COLO668 (cell line): ENCODE results near the gene TMEM131.

Experiments used
- DNase-seq: peaks from one replicate; lab custom pipeline; 2025; ENCODE audit not compliant: unreplicated experiment; lab: John Stamatoyannopoulos, UW

TMEM131 gene

DNA sequence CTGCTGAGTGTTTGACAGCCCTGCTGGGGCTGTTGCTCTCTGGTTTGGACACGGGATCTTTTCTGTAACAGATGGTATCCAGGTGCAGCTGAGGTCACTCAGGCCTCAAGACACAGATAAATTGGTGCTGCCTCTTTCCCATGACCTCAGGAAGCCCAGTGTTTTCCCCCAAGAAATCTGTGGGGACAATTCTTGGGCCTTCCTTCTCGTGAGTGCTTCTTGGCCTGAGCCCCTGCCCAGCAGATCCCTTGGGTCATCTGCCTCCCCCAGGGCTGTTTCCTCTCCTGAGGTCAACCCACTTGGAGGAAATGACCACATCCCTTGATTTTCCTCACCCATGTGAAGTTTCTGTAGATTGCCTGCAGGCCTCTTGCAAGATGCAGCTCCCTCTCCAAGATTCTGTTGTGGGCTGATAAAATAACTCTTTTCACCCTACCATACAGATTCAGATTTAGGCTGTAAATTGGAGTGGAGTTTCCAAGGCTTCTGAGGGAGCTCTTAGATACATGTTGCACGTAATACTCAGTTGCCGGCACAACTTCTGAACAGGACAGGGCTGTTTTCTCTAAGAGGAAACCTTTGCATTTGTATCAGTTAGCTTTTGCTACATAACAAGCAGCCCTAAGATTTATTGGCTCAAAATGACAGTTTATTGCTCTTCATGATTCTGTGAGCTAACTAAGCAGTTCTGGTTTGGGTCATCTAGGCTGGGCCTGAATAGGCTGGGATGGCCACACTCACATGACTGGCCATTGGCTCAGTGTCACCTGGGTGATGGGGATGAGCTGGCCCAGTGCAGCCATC is 269.3 kb downstream of the TMEM131 start:
- DNase-seq, result no peak

DNA sequence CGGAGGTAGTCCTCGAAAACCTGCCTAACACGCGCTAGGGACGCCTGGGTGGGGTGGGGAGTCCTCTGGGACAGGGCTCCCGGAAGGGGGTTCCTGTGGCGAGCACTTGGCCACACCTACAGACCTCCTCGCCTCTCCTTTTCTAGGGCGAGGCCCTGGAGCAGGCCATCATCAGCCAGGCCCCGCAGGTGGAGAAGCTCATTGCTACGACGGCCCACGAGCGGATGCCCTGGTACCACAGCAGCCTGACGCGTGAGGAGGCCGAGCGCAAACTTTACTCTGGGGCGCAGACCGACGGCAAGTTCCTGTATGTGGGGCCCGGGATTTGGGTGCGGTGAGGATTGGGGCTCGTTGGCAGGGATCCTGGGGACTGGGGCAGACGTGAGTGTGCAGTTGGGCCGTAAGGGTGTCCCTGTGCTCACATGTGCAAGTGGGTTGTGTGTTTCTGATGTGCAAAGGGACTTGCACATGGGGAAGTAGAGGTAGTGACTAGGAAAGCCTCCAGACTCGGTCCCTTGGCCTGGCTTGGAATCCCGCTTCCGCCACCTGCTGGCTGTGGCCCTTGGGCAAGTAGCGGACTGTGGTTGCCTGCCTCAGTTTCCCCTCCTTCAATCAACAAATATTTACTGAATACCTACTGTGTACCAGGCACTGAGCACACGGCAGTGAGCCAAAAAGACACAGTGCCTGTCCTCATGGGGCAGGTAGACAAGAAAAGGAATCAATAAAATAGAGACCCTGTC is 270.6 kb downstream of the TMEM131 start:
- no peak for DNase-seq

DNA sequence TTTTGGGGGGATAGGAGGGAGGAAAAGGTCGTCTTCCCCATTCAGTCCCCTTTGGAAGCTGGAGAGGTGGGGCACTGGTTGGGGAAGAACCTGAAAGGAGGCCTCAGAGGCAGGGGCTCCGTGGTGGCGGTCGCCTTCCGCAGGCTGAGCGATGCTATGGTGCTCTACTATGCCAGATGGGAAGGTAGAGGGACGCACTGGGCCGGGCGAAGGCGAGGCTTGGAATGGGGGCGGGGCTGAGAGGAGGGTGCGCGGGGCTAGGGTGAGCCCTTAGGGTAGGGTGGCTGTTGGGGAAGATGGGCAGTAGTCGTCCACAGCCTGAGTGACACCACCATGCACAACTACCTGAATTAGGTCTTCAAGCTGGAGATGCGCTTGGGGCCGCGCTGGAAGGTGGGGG is 271.2 kb downstream of the TMEM131 start:
- no peak for DNase-seq

DNA sequence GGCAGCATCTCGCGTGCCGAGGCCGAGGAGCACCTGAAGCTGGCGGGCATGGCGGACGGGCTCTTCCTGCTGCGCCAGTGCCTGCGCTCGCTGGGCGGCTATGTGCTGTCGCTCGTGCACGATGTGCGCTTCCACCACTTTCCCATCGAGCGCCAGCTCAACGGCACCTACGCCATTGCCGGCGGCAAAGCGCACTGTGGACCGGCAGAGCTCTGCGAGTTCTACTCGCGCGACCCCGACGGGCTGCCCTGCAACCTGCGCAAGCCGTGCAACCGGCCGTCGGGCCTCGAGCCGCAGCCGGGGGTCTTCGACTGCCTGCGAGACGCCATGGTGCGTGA is 271.7 kb downstream of the TMEM131 start:
- no peak for DNase-seq

DNA sequence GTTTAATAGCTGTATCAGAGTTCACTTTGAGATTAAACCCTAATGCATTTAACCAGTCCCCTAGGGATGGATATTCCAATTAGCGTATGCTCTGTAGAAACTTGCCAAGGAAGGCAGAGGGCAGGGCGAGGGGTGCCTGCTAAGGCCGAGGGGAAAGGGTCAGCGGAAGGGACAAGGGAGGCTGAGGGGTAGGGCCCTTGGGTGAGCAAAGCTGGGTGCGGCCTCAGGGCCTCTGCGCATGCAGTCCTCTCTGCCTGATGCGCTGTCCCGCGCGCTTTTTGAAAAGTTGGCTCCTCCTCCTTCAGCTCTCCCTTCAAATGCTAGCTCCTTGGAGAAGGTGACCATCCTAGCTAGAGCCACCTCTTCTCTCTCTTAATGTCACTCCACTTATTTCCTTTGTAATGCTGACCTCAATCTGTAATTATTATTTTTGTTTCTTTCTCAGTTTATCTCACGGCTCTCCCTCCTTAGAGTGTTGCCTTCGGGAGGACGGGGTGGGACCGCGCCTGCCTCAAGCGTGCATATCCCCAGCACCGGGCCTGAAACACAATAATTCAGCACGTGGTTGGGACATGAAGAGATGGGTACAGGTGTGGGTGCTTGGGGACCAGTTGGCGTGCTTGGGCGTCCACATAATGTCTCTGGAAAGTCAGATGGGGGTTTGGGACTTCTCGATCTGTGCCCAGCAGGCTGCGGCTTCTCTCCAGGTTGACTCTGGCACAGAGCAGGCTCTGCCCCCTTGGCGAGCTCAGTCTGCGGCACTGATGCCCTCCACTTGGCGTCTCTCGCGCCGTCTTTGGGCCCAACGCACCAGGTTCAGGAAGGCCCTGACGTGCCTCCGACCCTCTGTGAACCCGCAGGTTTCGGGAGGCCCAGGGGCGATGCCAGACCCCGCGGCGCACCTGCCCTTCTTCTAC is 272.3 kb downstream of the TMEM131 start:
- DNase-seq, result no peak

DNA sequence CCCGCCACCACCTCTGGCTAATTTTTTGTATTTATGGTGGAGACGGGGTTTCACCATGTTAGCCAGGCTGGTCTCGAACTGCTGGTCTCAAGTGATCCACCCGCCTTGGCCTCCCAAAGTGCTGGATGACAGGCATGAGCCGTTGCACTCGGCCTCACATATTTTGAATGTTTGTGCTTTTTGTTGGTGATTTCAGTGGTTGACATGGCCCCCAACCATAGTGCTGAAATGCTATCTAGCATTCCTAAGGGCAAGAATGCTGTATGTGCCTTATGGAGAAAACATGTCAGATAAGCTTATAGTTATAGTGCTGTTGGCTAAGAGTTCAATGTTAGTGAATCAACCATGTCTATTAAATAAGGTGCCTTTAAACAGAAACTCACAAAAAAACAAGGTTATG is 273.5 kb downstream of the TMEM131 start:
- no peak for DNase-seq

DNA sequence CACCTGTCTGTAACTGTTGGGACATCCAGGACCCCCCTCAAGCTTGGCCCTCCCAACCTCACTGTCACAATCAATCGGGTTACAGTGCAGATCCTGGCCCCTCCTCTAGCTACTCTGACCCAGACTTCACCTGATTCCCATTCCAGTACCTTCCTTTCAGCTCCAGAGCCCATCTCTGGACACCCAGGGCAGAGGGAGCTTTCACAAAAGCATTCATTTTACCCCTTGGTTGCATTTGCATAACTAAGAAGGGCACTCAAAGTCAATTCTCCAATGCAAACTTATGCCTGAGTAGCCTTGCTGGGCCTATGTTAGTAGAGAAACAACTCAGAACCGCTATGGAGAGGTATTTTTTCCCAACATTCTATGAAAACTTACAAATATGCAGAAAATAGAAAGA is 275.0 kb downstream of the TMEM131 start:
- DNase-seq, result no peak

DNA sequence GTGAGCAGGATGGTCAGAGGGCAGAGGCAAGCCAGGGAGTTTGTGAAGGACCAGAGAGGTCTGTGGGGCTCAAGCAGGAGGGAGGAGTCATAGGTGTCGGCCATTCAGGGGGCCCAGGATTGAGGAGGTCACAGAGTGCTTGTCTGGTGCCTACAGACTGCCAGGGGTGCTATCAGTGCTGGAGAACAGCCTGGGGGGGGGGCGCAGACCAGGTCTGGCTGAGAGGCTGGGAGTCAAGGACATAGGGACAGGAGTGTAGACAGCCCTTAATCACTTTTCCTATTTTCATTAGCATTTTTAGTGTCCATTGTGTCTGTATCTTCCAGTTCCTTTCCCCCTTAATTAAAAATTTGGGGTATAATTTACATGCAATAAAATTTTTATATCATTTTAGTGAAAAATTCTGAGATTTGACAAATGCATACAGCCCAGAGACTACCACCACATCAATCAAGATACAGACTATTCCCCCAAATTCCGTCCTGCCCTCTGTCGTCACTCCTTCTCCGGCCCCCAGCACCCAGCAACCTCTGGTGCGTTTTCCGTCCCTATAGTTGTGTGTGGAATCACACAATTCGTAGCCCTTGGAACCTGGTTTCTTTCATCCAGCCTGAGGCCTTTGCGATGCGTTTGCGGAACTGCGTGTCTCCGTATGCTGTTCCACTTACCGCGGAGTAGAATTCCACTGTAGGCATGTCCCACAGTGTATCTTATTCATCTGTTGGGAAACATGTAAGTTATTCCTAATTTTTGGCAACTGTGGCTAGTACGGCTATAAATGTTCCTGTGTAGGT is 276.2 kb downstream of the TMEM131 start:
- DNase-seq, result no peak

DNA sequence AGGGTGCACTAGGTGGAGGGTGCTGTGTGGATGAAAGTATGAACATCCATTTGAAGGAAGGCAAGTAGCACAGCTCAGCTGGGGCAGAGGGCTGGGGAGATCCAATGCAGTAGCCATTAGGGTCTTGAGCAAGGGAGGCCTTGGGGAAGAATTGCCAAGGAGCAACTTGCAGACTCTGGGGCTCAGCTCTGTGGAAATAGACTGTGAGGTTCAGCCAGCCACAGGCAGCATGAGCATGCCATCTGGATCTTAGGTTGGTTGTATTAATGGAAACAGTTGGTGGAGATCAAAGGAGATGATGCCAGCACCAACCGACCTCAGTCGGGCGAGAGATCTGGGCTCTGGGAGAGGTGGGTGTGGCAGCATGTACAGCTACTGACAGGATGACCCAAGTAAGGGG is 276.8 kb downstream of the TMEM131 start:
- DNase-seq, result no peak

DNA sequence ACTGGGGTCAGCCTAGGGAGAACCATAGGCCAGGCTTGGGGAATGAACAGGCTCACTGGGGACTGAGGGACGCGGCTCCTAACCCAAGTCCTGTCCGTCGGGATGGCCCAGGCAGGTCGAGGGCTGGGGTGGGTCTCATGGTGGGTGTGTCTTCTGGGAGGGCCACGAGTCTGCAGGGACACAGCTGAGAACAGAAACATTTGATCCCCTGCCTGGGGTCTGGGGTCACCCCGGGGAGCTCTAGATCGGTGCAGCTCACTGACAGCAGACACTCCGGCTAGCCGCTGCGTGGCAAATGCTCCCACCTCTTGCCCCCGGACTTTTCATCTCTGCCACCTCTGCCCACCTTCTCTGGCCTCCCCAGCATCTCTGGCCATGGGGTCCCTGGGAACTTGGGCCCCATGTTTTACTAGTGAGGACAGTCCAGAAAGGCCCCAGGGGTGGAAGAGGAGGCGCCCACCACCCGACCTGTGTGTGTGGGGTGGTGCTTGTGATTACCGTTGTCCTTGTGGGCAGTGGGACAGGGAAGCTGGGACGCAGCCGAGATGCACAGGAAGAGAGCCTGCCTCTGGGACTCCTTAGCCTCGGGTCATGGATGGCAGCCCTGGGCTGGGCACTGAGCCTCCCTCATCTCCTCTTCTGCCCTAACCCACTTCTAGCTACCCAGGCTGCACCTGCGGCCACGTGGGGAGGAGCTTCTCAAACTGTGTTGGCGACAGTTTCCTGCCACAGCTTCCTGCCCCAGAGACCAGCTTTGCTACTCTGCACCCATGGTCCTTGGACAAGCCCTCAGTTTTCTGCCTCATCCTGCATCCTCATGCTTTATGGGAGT is 277.5 kb downstream of the TMEM131 start:
- peak; percentile 8 for DNase-seq

DNA sequence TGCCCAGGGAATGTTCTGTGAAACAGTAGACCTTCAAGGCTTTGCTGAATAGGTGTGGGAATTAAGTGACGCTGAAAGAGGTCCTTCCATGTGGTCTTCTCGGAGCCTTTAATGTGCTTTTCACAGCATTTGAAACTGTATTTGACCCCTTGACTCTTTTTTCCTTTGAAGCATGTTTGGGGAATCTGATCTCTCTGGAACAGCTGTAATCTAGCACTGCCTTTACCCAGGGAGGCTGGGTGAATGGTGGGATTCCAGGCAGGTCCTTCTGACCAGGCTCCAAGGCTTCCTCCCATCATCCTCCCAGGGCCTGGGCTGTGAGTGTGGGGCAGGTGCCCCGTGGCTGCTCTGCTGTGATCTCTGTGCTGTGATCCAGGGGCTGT is 278.1 kb downstream of the TMEM131 start:
- DNase-seq, result no peak

DNA sequence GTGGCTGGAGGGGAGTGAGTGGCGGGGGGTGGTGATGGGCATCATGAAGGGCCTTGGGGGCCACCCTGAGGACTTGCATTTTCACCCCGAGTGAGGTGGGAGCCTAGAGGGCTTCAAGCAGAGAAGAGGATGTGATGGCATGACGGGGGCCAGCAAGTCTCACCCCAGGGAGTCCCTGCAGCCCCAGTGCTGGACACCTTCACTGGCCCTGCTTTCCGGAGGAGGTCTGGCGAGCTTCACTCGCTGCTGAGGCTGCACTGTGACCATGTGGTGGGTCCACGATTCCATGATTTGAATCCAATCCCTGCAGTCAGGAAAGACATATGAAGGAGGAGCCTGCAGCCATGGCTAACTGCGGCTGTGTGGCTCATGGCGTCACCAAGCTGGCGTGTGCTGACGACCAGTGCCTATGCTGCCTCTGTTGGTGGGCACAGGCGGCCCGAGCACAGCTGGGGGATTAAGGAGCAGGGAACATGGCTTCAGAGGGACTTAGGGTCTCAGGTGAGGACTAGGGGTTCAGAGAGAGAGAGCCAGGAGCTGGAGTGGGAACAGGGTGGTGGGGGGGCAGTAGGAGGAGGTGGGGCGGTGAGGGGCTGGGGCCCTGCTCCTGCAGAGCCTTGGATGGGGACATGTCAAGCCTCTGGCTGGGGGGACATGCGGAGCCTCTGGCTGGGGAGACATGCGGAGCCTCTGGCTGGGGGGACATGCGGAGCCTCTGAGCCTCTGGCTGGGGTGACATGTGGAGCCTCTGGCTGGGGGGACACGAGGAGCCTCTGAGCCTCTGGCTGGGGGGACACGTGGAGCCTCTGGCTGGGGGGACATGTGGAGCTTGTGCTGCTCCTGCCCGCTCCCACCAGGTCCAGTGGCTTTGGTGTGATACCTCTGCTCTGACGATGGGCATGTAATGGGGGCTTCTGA is 278.8 kb downstream of the TMEM131 start:
- DNase-seq, result no peak

DNA sequence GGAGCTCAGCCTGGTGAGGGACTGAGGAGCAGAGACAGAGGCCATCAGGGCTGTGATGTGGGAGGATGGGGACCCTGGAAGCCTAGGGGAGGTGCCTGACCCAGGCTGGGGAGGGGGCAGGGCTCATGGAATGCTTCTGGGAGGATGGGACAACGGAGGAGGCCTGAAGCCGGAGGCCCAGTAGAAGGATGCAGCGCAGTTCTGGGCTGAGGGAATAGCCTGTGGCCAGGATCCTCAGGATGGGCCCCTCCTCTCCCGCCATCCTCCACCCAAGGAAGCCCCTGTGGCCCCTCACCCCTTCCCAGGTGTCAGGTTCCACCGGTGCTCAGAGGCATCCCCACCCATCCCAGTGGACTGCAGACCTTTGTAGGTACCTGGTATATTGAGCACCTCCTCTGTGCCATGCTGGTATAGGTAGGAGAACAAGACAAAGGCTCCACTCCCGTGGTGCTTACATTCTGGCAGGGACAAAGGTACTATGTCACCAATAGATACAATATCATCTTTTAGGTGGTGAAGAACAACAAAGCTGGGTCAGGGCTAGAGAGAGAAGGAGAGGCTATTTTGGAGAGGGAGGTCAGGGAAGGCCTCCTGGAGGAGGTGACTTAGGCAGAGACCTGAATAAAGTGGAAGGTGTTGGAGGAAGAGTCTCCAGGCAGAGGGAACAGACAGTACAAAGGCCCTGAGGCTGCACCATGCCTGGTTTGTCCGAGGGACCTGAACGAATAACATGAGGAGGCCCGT is 279.6 kb downstream of the TMEM131 start:
- DNase-seq, result no peak

DNA sequence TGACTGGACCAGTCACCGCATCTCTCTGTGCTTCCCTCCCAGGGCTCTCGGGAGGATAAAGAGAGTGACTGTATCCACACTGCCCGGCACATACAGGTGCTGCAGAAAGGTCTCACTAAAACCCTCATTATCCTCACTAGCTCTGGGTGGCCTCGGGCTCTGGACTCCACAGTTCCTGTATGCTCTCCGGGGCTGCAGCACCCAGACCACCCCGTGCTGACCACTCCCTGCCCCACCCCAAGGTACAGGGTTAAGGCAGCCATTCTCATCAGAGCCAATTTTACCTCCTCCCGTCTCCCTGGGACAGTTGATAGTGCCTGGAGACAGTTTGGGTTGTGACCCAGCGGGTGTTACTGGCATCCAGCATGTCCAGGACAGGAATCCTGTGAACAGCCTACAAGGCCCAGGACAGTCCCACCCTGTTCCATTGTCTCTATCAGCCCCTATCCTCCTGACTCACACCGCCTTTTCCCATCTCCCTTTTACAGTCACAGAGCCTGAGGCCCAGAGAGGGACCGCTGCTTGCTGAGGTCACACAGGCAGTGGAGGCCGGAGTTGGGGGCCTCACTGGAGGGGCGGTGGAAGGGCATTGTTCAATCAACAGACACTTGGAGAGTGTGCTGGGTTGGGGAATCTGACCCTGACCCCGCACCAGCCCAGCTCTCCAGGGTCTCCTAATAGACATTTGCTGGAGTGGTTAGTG is 280.6 kb downstream of the TMEM131 start:
- no peak for DNase-seq

DNA sequence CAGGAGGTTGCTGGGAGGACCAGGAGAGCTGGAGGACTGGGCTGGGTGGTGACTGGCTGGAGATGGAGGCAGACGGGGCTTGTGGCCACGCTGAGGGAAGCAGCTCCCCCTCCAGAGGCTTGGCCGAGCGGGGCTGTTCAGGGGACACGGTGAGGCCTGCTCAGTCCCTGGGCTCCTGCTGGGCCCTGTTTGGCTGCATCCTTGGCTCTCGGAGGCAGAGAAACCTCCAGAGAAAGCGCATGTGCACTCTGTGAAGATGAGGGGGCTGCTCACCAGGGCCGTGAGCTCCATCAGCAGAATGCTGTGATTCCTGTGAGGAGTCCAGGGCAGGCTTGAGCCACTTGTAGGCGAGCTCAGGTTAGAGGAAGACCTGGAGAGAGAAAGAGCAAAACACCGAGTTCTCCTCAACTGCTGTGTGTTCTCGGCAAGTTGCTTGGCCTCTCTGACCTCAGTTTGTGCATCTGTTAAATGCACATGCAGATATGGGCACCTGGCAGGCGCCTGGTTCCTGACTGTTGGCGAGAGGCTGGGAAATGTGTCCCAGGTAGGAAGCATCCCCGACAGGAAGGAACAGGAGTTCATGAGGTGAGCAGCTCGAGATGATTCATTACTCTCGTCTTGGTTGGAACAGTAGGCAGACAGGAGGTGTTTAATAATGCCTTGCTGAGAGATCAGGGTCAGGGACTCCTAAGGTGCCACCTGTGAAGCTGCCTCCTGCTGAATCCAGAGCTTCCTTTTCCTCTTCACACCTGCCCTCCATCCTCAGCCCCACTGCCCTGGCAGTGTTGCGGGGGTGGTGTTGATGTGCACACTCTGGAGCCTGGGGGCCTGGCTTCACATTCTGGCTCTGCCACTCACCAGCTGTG is 281.4 kb downstream of the TMEM131 start:
- peak; percentile 12 for DNase-seq

DNA sequence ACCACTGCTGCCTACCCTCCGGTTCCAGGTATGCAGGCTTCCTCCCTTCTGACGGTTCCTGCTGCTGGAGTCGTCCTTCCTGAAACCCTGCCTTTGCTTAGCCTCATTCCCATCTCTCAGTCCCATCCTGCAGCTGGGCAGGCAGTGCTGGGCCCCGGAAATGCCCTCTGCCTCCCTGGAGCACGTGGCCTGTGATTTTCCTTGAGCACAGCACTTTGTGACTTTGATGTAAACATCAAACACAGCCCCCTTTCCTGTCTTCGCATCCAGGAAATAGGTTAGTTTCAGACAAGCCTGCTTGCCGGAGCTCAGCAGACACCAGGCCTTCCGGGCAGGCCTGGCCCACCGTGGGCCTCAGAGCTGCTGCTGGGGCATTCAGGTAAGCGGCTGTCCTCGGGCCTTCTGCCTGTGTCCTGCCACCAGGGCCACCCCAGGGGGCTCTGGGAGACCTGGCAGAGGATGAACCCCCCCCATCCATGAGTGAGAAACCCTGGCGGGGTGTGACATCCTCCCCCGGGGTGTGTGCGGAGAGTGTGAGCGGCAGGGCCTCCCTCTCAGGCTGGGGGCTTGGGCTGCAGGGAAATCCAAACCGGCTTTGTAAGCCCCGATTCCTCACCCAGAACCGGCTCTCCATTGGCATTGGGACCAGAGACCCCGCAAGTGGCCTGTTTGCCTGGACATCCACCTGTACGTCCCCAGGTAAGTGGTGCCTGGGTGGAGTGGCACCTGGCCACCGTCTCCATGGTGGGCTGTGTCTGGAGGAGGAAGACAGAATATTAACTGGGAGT is 282.3 kb downstream of the TMEM131 start, which contains the start of gene ZAP70:
ZAP70 (plus strand) TSS at position 281 of the 788 bp plus-strand sequence. CDS start 10,461 bp downstream, outside the sequence.
- no peak for DNase-seq
